WERI-Rb-1 (cell line): ENCODE data around the gene ZNF213.

Experiments
- DNase-seq: peaks from one replicate; pipeline ENCODE4 v3.0.0-alpha.2; 2020
- H3K27ac ChIP-seq: fragments of 250-450 bp; sonication (Bioruptor Pico); 2 replicates; pipeline ENCODE4 v1.5.1; 2020; ENCODE audit warnings: mild to moderate bottlenecking, moderate library complexity
- H3K27me3 ChIP-seq: fragments of 250-450 bp; sonication (Bioruptor Pico); 2 replicates; pipeline ENCODE4 v1.5.1; 2021; ENCODE audit warnings: mild to moderate bottlenecking, low read depth, moderate library complexity; ENCODE audit not compliant: insufficient read depth, severe bottlenecking
- H3K36me3 ChIP-seq: fragments of 250-450 bp; sonication (Bioruptor Pico); 2 replicates; pipeline ENCODE4 v1.5.1; 2020; ENCODE audit warnings: mild to moderate bottlenecking, moderate library complexity
- H3K4me3 ChIP-seq: 2 replicates; pipeline ENCODE4 v1.5.1; 2011; ENCODE audit warnings: low read depth, mild to moderate bottlenecking, control low read depth, low read length
- H3K9me3 ChIP-seq: fragments of 250-450 bp; sonication (Bioruptor Pico); 2 replicates; pipeline ENCODE4 v1.5.1; 2021; ENCODE audit warnings: mild to moderate bottlenecking, moderate library complexity; ENCODE audit not compliant: severe bottlenecking
- CTCF ChIP-seq: IDR thresholded peaks from 2 replicates; pipeline ENCODE4 v1.5.1; 2011; ENCODE audit warnings: low read depth, mild to moderate bottlenecking, control low read depth, inconsistent platforms, low read length

ZNF213 gene

GRCh38 chr16:3088450-3088849 lies 46.4 kb upstream of the ZNF213 start:
- no peaks in the 10 kb centered on the region for H3K36me3 ChIP-seq

GRCh38 chr16:3088925-3089716 lies 45.7 kb upstream of the ZNF213 start:
- H3K27ac ChIP-seq, result no peak overlapping the region
- no peak for DNase-seq
- H3K27me3 ChIP-seq, result no peaks in the 10 kb centered on the region
- no peak overlapping the region for H3K4me3 ChIP-seq
- no peak for TF ChIP-seq CTCF
- no peaks in the 10 kb centered on the region for H3K9me3 ChIP-seq
- no peaks in the 10 kb centered on the region for H3K36me3 ChIP-seq

More at GRCh38 chr16:3088450-3088849, 46.4 kb upstream of the ZNF213 start:
- Histone ChIP-seq H3K27me3 (no peaks in the 10 kb centered on the region), H3K27ac (no peak overlapping the region), H3K4me3 (no peak overlapping the region), H3K9me3 (no peaks in the 10 kb centered on the region)
- TF ChIP-seq CTCF, result no peak
- DNase-seq, result no peak

- no peak overlapping the region for H3K4me3 ChIP-seq
- no peak for TF ChIP-seq CTCF
- H3K27me3 ChIP-seq, result no peaks in the 10 kb centered on the region
- no peak overlapping the region for H3K27ac ChIP-seq
- DNase-seq, result no peak
- no peaks in the 10 kb centered on the region for H3K9me3 ChIP-seq
- no peaks in the 10 kb centered on the region for H3K36me3 ChIP-seq
These were observed 44.9 kb upstream of the ZNF213 start for GRCh38 chr16:3089717-3090592.

GRCh38 chr16:3091551-3091950 lies 43.3 kb upstream of the ZNF213 start:
- no peak for TF ChIP-seq CTCF
- Histone ChIP-seq H3K27ac (no peak overlapping the region), H3K36me3 (no peaks in the 10 kb centered on the region), H3K27me3 (no peaks in the 10 kb centered on the region), H3K4me3 (no peak overlapping the region), H3K9me3 (no peaks in the 10 kb centered on the region)
- no peak for DNase-seq

DNA sequence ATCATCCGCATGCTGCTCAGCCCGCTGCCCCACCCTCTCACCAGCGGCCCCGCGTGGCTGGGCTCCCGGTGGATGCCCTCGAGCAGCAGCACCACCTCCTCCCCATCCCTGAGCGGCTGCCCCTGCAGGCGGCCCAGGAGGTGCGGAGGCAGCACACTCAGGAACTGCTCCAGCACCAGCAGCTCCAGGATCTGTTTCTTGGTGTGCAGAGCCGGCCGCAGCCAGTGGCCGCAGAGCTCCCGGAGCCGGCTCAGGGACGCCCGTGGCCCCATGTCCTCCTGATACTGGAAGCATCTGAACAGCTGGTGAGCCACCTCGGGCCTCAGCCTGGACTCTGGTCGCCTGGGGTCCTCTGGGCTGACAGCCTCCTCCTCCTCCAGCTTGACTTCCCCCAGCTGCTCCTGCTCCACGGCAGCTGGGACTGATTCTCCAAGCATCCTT lies 42.3 kb upstream of the ZNF213 start:
- H3K4me3 ChIP-seq, result no peak overlapping the region
- H3K36me3 ChIP-seq, result no peaks in the 10 kb centered on the region
- DNase-seq, result peak; percentile 58
- H3K9me3 ChIP-seq, result no peaks in the 10 kb centered on the region
- no peak for TF ChIP-seq CTCF
- no peak overlapping the region for H3K27ac ChIP-seq
- no peaks in the 10 kb centered on the region for H3K27me3 ChIP-seq
